Neutrophil (primary cell): ENCODE measurements around the gene GRM8.

ENCODE experiments used
- H3K27ac ChIP-seq: fragments of 200-600 bp; sonication (generic); 2 replicates; pipeline ENCODE4 v1.5.1; 2016; ENCODE audit warnings: mild to moderate bottlenecking, moderate library complexity
- H3K27me3 ChIP-seq: fragments of 200-600 bp; sonication (generic); 2 replicates; pipeline ENCODE4 v1.6.0; 2016; ENCODE audit warnings: mild to moderate bottlenecking
- H3K36me3 ChIP-seq: fragments of 200-600 bp; sonication (generic); 2 replicates; pipeline ENCODE4 v1.5.1; 2017
- H3K4me1 ChIP-seq, 2 experiments: fragments of 200-600 bp in 1 of 2; sonication (generic) in 1 of 2; 1 replicate in 1 of 2; 2 replicates in 1 of 2; pipeline versions ENCODE4 v1.5.1 to v1.6.1; 2013 to 2016; ENCODE audit warnings: low read depth in 1 of 2, low read length in 1 of 2, mild to moderate bottlenecking in 1 of 2, moderate library complexity in 1 of 2; ENCODE audit not compliant: control insufficient read depth in 1 of 2, insufficient read depth in 1 of 2
- H3K4me3 ChIP-seq, 2 experiments: fragments of 200-600 bp in 1 of 2; sonication (generic) in 1 of 2; 1 replicate in 1 of 2; 2 replicates in 1 of 2; pipeline ENCODE4 v1.5.1; 2013 to 2016; ENCODE audit warnings: low read depth in 1 of 2, low read length in 1 of 2, mild to moderate bottlenecking in 1 of 2, moderate library complexity in 1 of 2
- H3K9me3 ChIP-seq: fragments of 200-600 bp; sonication (generic); 2 replicates; pipeline ENCODE4 v1.5.1; 2016
- TF ChIP-seq, protein P1 (sequence below): fragments of 200-600 bp; sonication (generic); IDR thresholded peaks from 2 replicates; pipeline ENCODE4 v1.5.1; 2016; ENCODE audit warnings: antibody characterized with exemption

Gene GRM8

DNA sequence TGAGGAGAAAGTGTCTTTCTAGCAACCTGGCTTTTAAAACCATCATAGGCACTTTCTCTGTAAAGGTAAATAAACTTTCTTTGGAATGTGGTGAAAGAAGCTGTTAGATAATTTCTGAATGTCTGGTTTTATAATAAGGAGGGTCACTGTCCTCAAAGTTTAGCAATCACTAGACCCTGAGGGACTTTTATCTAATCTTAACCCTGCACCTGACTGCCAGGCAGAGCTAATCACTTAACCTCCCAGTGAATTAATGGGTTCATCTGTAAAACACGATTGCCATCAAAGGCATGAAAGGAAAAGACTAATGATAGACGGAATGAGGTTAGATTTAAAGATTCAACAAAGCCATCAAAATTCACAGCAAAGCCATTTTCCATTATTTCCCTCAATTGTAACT, 553.8 kb downstream of the GRM8 start:
- H3K36me3 ChIP-seq = no peaks in the 10 kb centered on the region

DNA sequence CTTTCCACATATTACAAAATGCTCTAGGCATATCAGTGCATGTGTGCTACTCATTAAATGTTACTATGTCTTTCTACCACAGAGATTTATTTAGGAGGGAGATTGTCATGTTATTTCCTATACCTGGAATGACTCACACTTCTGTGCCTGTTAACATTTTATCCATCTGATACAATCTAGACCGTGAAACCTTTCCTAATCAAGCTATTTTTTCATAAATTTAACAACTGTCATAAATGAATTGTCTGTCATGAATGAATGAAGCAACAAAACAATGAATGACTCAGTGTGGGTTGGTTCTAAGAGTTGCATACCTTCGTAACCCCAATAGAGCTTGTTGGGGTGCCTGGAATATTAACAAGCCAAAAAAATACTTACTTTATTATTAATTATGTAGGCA, 554.3 kb downstream of the GRM8 start:
- no peaks in the 10 kb centered on the region for H3K9me3 ChIP-seq
- no peak overlapping the region for H3K4me3 ChIP-seq
- TF ChIP-seq, protein P1, sequence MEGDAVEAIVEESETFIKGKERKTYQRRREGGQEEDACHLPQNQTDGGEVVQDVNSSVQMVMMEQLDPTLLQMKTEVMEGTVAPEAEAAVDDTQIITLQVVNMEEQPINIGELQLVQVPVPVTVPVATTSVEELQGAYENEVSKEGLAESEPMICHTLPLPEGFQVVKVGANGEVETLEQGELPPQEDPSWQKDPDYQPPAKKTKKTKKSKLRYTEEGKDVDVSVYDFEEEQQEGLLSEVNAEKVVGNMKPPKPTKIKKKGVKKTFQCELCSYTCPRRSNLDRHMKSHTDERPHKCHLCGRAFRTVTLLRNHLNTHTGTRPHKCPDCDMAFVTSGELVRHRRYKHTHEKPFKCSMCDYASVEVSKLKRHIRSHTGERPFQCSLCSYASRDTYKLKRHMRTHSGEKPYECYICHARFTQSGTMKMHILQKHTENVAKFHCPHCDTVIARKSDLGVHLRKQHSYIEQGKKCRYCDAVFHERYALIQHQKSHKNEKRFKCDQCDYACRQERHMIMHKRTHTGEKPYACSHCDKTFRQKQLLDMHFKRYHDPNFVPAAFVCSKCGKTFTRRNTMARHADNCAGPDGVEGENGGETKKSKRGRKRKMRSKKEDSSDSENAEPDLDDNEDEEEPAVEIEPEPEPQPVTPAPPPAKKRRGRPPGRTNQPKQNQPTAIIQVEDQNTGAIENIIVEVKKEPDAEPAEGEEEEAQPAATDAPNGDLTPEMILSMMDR = no peak
- no peaks in the 10 kb centered on the region for H3K27me3 ChIP-seq
- no peaks in the 10 kb centered on the region for H3K4me1 ChIP-seq
- H3K36me3 ChIP-seq = no peaks in the 10 kb centered on the region
- H3K27ac ChIP-seq = no peak overlapping the region

More for the DNA sequence above, 553.8 kb downstream of the GRM8 start:
- H3K27ac ChIP-seq = no peak overlapping the region
- no peaks in the 10 kb centered on the region for H3K4me1 ChIP-seq
- no peaks in the 10 kb centered on the region for H3K27me3 ChIP-seq
- no peak overlapping the region for H3K4me3 ChIP-seq
- H3K9me3 ChIP-seq = no peaks in the 10 kb centered on the region
- TF ChIP-seq, protein P1 = no peak

DNA sequence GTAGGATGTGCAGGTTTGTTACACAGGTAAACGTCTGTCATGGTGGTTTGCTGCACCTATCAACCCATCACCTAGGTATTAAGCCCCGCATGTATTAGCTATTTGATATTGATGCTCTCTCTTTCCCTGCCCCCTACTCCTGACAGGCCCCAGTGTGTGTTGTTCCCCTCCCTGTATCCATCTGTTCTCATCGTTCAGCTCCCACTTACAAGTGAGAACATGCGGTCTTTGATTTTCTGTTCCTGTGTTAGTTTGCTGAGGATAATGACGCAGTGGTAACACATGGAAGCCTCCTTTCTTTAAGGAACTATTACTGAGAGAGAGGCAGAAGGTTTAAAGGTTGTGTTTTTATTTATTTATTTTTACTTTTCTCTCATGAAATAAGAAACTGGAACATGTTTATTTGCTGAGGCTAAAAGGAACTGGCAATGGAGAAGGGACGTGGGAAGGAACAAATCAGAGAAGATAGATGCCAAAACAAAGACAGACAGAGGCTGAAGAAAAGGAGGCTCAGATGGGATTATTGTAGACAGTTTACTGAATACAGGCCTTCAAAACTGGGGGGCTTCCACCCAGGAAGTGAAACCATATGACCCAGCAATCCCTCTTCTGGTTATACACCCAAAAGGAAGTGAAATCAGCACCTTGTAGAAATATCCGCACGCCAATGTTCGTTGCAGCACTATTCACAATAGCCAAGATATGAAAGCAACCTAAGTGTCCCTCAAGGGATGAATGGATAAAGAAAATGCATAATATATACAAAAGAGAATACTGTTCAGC, 556.3 kb downstream of the GRM8 start:
- H3K4me3 ChIP-seq = no peak overlapping the region
- H3K27me3 ChIP-seq = no peaks in the 10 kb centered on the region
- no peaks in the 10 kb centered on the region for H3K36me3 ChIP-seq
- no peaks in the 10 kb centered on the region for H3K9me3 ChIP-seq
- no peaks in the 10 kb centered on the region for H3K4me1 ChIP-seq
- TF ChIP-seq, protein P1 = no peak
- H3K27ac ChIP-seq = no peak overlapping the region

DNA sequence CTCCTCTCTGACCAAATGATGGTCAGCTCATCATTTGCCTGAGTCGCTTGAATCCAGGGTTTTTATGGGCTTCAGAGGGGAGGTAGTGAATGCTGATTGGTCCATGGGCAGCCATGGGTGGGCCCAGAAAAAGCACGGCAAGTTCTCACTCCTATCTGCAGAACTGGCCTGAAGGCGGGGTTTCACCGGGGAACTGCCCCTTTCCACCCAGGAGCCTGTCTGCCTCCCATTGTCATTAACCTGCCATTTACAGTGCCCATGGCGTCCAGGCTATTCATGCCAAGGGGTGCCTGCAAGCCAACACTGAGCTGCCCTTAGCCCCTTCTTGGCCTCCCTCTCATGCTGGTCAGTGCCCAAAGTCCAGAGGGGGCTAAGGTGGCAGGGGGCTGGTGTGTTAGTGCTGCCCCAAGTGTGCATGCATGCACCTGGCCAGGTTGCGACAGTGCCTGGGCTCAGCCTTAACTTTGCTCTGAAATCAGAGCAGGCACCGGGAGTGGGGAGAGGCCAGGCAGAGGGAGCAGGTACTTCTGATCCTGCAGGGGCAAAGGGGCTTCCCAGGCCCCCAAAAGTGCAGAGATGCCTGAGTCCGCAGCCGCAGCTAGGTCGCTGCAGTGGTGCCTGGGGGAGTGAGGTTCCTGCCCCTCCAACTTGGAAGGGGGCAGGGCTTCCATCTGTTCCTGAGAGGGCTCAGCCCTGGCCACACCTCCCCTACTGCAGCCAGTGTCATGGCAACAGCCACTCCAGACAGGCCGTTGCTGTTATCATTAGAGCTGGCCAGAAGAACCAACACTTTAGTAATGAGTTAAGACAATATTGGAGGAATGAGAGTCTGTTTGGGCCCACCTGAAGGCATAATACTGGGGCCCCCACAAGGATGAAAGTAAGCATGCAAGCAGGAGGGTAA, 561.6 kb downstream of the GRM8 start:
- Histone ChIP-seq H3K27ac (no peak overlapping the region), H3K4me1 (no peaks in the 10 kb centered on the region), H3K36me3 (no peaks in the 10 kb centered on the region), H3K9me3 (no peaks in the 10 kb centered on the region), H3K27me3 (no peaks in the 10 kb centered on the region), H3K4me3 (no peak overlapping the region)
- TF ChIP-seq, protein P1 = no peak

DNA sequence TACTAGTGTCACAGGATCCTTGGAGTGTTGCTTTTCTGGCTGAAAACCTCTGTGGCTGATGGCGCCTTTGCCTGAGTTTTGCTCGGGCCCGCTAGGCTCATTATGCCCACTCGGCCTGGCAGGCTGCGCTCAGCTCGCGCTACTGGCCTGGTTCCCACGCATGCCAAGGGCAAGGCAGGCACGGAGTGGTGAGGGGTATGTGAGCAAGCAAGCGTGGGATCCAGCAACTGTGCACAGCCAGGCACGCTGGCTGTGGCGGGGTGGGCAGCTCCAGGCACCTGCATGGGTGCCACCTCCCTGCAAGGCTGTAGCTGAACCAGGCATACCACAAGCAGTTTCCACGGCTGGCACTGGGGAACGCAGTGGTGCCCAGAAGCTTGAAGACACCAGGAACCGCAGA, 562.6 kb downstream of the GRM8 start:
- Histone ChIP-seq H3K9me3 (no peaks in the 10 kb centered on the region), H3K4me3 (no peak overlapping the region), H3K36me3 (no peaks in the 10 kb centered on the region), H3K27me3 (no peaks in the 10 kb centered on the region), H3K4me1 (no peaks in the 10 kb centered on the region), H3K27ac (no peak overlapping the region)
- TF ChIP-seq, protein P1 = no peak
